Upper lobe of right lung (tissue), 1 donor: Measurements from ENCODE around the gene DIP2C. TPM values are rescaled to one million over a fixed set of nuclear protein-coding genes. Genes with fewer than 3 reads are reported as not detected.
A peak's percentile ranks its signal among the peaks of the same experiment; 100 is the strongest.

ENCODE experiments used
- ATAC-seq: fragments of 200-7000 bp; cut with Tn5 transposase; one replicate; pipeline ENCODE4 v1.9.1; 2020; ENCODE audit warnings: mild to moderate bottlenecking, moderate library complexity
- DNase-seq: peaks from one replicate; pipeline ENCODE4 v3.0.0-alpha.2; 2020
- H3K27ac ChIP-seq: fragments of 200-600 bp; one replicate; pipeline ENCODE4 v1.8.0; 2022
- H3K27me3 ChIP-seq: fragments of 200-600 bp; one replicate; pipeline ENCODE4 v1.8.0; 2022; ENCODE audit warnings: mild to moderate bottlenecking
- H3K36me3 ChIP-seq: fragments of 200-600 bp; one replicate; pipeline ENCODE4 v1.8.0; 2022
- H3K4me1 ChIP-seq: fragments of 200-600 bp; one replicate; pipeline ENCODE4 v1.8.0; 2022
- H3K4me3 ChIP-seq: fragments of 200-600 bp; one replicate; pipeline ENCODE4 v1.8.0; 2022; ENCODE audit warnings: mild to moderate bottlenecking
- H3K9me3 ChIP-seq: fragments of 200-600 bp; one replicate; pipeline ENCODE4 v1.8.0; 2022
- CTCF ChIP-seq: fragments of 200-600 bp; IDR thresholded peaks from one replicate; pipeline ENCODE4 v1.8.0; 2022; ENCODE audit warnings: antibody characterized with exemption
- intact Hi-C: fragments of 100-400 bp; cut with DNase I; formaldehyde crosslinking; loops from one replicate; pipeline ENCODE4 v1.11.0; 2022
- total RNA-seq: library from RNA; stranded (reverse); fragmentation: NEBNext Ultra II Directional; extraction: Animal tissue kit (Norgen Biotek cat#: 25700); gene quantifications from one replicate; pipeline ENCODE4 v1.2.1, GENCODE V29; 2021
- donor health status: DM: no; HTN: yes; CAD: no; lungs with severe emphysema.

Gene DIP2C
- total RNA-seq, 1 donor from 2014 or later, result 17.3 TPM

- intact Hi-C loops, result no loop called here
- H3K4me3 ChIP-seq, result no peak overlapping the region
- no peak for TF ChIP-seq CTCF
- ATAC-seq, result no peak
- H3K36me3 ChIP-seq, result no peaks in the 10 kb centered on the region
- H3K4me1 ChIP-seq, result peaks cover 4% of the 10 kb centered on the region
- peak; percentile 58 for DNase-seq
- H3K9me3 ChIP-seq, result no peaks in the 10 kb centered on the region
- no peaks in the 10 kb centered on the region for H3K27me3 ChIP-seq
- no peak overlapping the region for H3K27ac ChIP-seq
Measured at GRCh38 chr10:625751-626711, 63.4 kb downstream of the DIP2C start.

- peak; percentile 57 for DNase-seq
- intact Hi-C loops, result no loop called here
- H3K27me3 ChIP-seq, result no peaks in the 10 kb centered on the region
- H3K9me3 ChIP-seq, result no peaks in the 10 kb centered on the region
- peak overlapping the region; percentile 24 for H3K27ac ChIP-seq
- peaks cover 6% of the 10 kb centered on the region for H3K4me1 ChIP-seq
- no peaks in the 10 kb centered on the region for H3K36me3 ChIP-seq
- peak; percentile 5 for ATAC-seq
- TF ChIP-seq CTCF, result no peak
- H3K4me3 ChIP-seq, result no peak overlapping the region
Measured at GRCh38 chr10:625333-625696, 64.2 kb downstream of the DIP2C start.

- TF ChIP-seq CTCF, result no peak
- intact Hi-C loops, result no loop called here
- Histone ChIP-seq H3K27me3 (no peaks in the 10 kb centered on the region), H3K4me1 (peaks cover 7% of the 10 kb centered on the region), H3K9me3 (no peaks in the 10 kb centered on the region), H3K4me3 (no peak overlapping the region), H3K36me3 (no peaks in the 10 kb centered on the region), H3K27ac (peak overlapping the region; percentile 24)
- DNase-seq, result peak; percentile 62
- ATAC-seq, result peak; percentile 53
Measured at GRCh38 chr10:624605-625332, 64.7 kb downstream of the DIP2C start.

GRCh38 chr10:624312-624604 is 65.2 kb downstream of the DIP2C start:
- no peak for DNase-seq
- no peaks in the 10 kb centered on the region for H3K9me3 ChIP-seq
- intact Hi-C loops, result no loop called here
- no peaks in the 10 kb centered on the region for H3K36me3 ChIP-seq
- no peak for TF ChIP-seq CTCF
- H3K4me1 ChIP-seq, result peaks cover 7% of the 10 kb centered on the region
- H3K4me3 ChIP-seq, result no peak overlapping the region
- no peak overlapping the region for H3K27ac ChIP-seq
- no peaks in the 10 kb centered on the region for H3K27me3 ChIP-seq
- peak; percentile 2 for ATAC-seq

- no peak for ATAC-seq
- H3K36me3 ChIP-seq, result no peaks in the 10 kb centered on the region
Measured at GRCh38 chr10:623477-624311, 65.8 kb downstream of the DIP2C start.

More at GRCh38 chr10:623477-624311, 65.8 kb downstream of the DIP2C start:
- intact Hi-C loops, result no loop called here
- no peaks in the 10 kb centered on the region for H3K9me3 ChIP-seq
- H3K4me3 ChIP-seq, result no peak overlapping the region
- H3K27me3 ChIP-seq, result no peaks in the 10 kb centered on the region
- no peak for TF ChIP-seq CTCF
- no peak overlapping the region for H3K27ac ChIP-seq
- H3K4me1 ChIP-seq, result peaks cover 7% of the 10 kb centered on the region
- no peak for DNase-seq
